HCT116 (cell line): ENCODE data around the gene RADIL. TPM values are rescaled to one million over a fixed set of nuclear protein-coding genes. Genes with fewer than 3 reads are reported as not detected.
"Not testable (repeated sequence)": the region's sequence is repeated elsewhere in the genome, so short reads cannot be mapped to it uniquely, and the experiment has no call there.

Experiments used
- ATAC-seq: fragments of 200-7000 bp; cut with Tn5 transposase; 2 replicates; pipeline ENCODE4 v1.9.1; 2020; ENCODE audit warnings: mild to moderate bottlenecking, moderate library complexity
- BruUV-seq: library from RNA; stranded (reverse); fragments of 400-500 nt; replicated peaks from 2 replicates; lab custom pipeline; 2021; lab: Mats Ljungman, UMichigan
- CTCF ChIA-PET: fragments of 300-600 bp; sonication (Branson Sonifier 250); formaldehyde crosslinking; loops from one replicate; lab custom pipeline; 2021; ENCODE audit warnings: antibody characterized with exemption; lab: Charles Lee
- POLR2A ChIA-PET: fragments of 300-600, 350-600 bp; sonication (Branson Sonifier 250); formaldehyde crosslinking; loops from one replicate; lab custom pipeline; 2021; ENCODE audit warnings: antibody characterized with exemption; lab: Charles Lee
- RAD21 ChIA-PET, 2 experiments: fragments of 300-600 bp; sonication (Branson Sonifier 250); formaldehyde crosslinking; loops; one replicate each; lab custom pipeline; 2023; ENCODE audit warnings: low total read pairs in 2 of 2; ENCODE audit not compliant: uncharacterized antibody in 2 of 2, unreplicated experiment in 2 of 2, low non-redundant PET in 1 of 2; lab: Charles Lee
- DNase-seq: peaks from one replicate; pipeline ENCODE4 v3.0.0-alpha.2; 2010; ENCODE audit warnings: low read depth, low spot score
- H2AFZ ChIP-seq: fragments of 200-600 bp; shearing (Covaris generic), sonication (generic); 2 replicates; pipeline ENCODE4 v1.6.1; 2017; ENCODE audit warnings: low read depth, mixed run types, mixed read lengths, antibody characterized with exemption, low read length; ENCODE audit not compliant: poor library complexity, severe bottlenecking
- H3K27ac ChIP-seq: 2 replicates; pipeline ENCODE4 v1.5.1; 2012; ENCODE audit warnings: low read depth, low read length
- H3K27me3 ChIP-seq: fragments of 200-600 bp; sonication (generic); 2 replicates; pipeline ENCODE4 v1.6.1; 2016; ENCODE audit warnings: mixed run types, low read length, mixed read lengths; ENCODE audit not compliant: insufficient read depth
- H3K36me3 ChIP-seq, 2 experiments: fragments of 200-500 bp in 1 of 2; fragments of 200-600 bp in 1 of 2; sonication (Bioruptor generic) in 1 of 2; sonication (generic) in 1 of 2; 2 replicates each; pipeline versions ENCODE4 v1.5.1 to v1.6.1; 2014 to 2016; ENCODE audit warnings: low read length in 2 of 2, inconsistent platforms in 1 of 2, mixed read lengths in 1 of 2, mixed run types in 1 of 2; ENCODE audit not compliant: insufficient read depth in 2 of 2, control insufficient read depth in 1 of 2
- H3K4me1 ChIP-seq, 2 experiments: fragments of 200-600 bp in 1 of 2; sonication (generic) in 1 of 2; 2 replicates each; pipeline versions ENCODE4 v1.5.1 to v1.6.1; 2012 to 2017; ENCODE audit warnings: low read length in 2 of 2, inconsistent platforms in 1 of 2, mild to moderate bottlenecking in 1 of 2, mixed read lengths in 1 of 2, mixed run types in 1 of 2, moderate library complexity in 1 of 2; ENCODE audit not compliant: insufficient read depth in 2 of 2, control insufficient read depth in 1 of 2
- H3K4me2 ChIP-seq: fragments of 200-600 bp; sonication (generic); 2 replicates; pipeline ENCODE4 v1.6.1; 2017; ENCODE audit warnings: mixed run types, low read length, mixed read lengths
- H3K4me3 ChIP-seq, 2 experiments: fragments of 200-600 bp in 1 of 2; sonication (generic) in 1 of 2; replicated peaks in 1 of 2; 2 replicates each; pipeline ENCODE4 v1.5.1; 2011 to 2016; ENCODE audit warnings: low read length in 2 of 2, control low read depth in 1 of 2, low read depth in 1 of 2, mild to moderate bottlenecking in 1 of 2, mixed read lengths in 1 of 2, mixed run types in 1 of 2
- H3K79me2 ChIP-seq: fragments of 200-600 bp; sonication (generic); 2 replicates; pipeline ENCODE4 v1.6.1; 2017; ENCODE audit warnings: mild to moderate bottlenecking, mixed run types, low read length, moderate library complexity, mixed read lengths; ENCODE audit not compliant: insufficient read depth
- H3K9ac ChIP-seq: fragments of 200-600 bp; sonication (generic); 2 replicates; pipeline ENCODE4 v1.6.1; 2016; ENCODE audit warnings: low read length, mixed read lengths
- H3K9me2 ChIP-seq: fragments of 200-600 bp; sonication (generic), shearing (Covaris generic); 2 replicates; pipeline ENCODE4 v1.6.1; 2017; ENCODE audit warnings: mixed run types, mild to moderate bottlenecking, moderate library complexity; ENCODE audit not compliant: insufficient read depth
- H3K9me3 ChIP-seq, 2 experiments: fragments of 200-500 bp in 1 of 2; fragments of 200-600 bp in 1 of 2; sonication (Bioruptor generic) in 1 of 2; sonication (generic) in 1 of 2; 2 replicates each; pipeline ENCODE4 v1.6.1; 2014 to 2017; ENCODE audit warnings: low read length in 2 of 2, mixed read lengths in 2 of 2, inconsistent platforms in 1 of 2, low read depth in 1 of 2, mild to moderate bottlenecking in 1 of 2, mixed run types in 1 of 2, moderate library complexity in 1 of 2; ENCODE audit not compliant: control insufficient read depth in 1 of 2, insufficient read depth in 1 of 2
- H4K20me1 ChIP-seq: fragments of 200-600 bp; sonication (generic), shearing (Covaris generic); 2 replicates; pipeline ENCODE4 v1.6.1; 2017; ENCODE audit warnings: mixed run types, mild to moderate bottlenecking, moderate library complexity; ENCODE audit not compliant: insufficient read depth
- EGR1 ChIP-seq: IDR thresholded peaks from 2 replicates; pipeline ENCODE4 v1.6.1; 2012; ENCODE audit warnings: low read depth
- EZH2 ChIP-seq: fragments of 200-600 bp; sonication (generic); IDR thresholded peaks from 2 replicates; pipeline ENCODE4 v1.6.1; 2017; ENCODE audit warnings: antibody characterized with exemption, mixed run types
- REST ChIP-seq: IDR thresholded peaks from 2 replicates; pipeline ENCODE4 v1.6.1; 2012; ENCODE audit warnings: low read depth
- SIN3A ChIP-seq: IDR thresholded peaks from 2 replicates; pipeline ENCODE4 v1.6.1; 2012; ENCODE audit warnings: low read depth
- SP1 ChIP-seq: IDR thresholded peaks from 2 replicates; pipeline ENCODE4 v1.6.1; 2012; ENCODE audit warnings: low read depth
- ZFX ChIP-seq: fragments of 450-650 bp; IDR thresholded peaks from 2 replicates; pipeline ENCODE4 v1.6.1; 2017
- intact Hi-C: fragments of 100-400 bp; cut with micrococcal nuclease; formaldehyde crosslinking; loops from 2 replicates; pipeline ENCODE4 v1.10.0; 2022
- total RNA-seq: library from RNA; stranded (reverse); gene quantifications from one replicate; pipeline ENCODE4 v1.2.1, GENCODE V29; 2021; ENCODE audit not compliant: unreplicated experiment

RADIL gene
- total RNA-seq, 1 experiment from 2014 or later: 5.3 TPM

- H3K9ac ChIP-seq: no peak overlapping the region
- no peak for ATAC-seq
- TF ChIP-seq ZFX (no peak), EZH2 (no peak), SIN3A (no peak), SP1 (no peak), REST (no peak), EGR1 (no peak)
- TF ChIP-seq, all 23 proteins: peak for 0
- intact Hi-C loops: no loop called here
- no peaks in the 10 kb centered on the region for H4K20me1 ChIP-seq
- no peaks in the 10 kb centered on the region for H3K9me3 ChIP-seq
- ChIA-PET POLR2A (no interaction called here), CTCF (no interaction called here), RAD21 (no interaction called here)
- H3K4me1 ChIP-seq: no peaks in the 10 kb centered on the region
- no peak overlapping the region for H3K4me2 ChIP-seq
- H3K27me3 ChIP-seq: no peaks in the 10 kb centered on the region
- H3K36me3 ChIP-seq: no peaks in the 10 kb centered on the region
- no TSS peak for BruUV-seq
- DNase-seq: no peak
- no peaks in the 10 kb centered on the region for H3K79me2 ChIP-seq
- H3K4me3 ChIP-seq: no peak overlapping the region
- H3K27ac ChIP-seq: no peak overlapping the region
- no peaks in the 10 kb centered on the region for H3K9me2 ChIP-seq
- no peak overlapping the region for H2AFZ ChIP-seq
These were observed 79.9 kb downstream of the RADIL start for GRCh38 chr7:4803397-4804241.

- H3K79me2 ChIP-seq, H4K20me1 ChIP-seq, H3K4me3 ChIP-seq, POLR2A ChIA-PET, H3K27ac ChIP-seq, CTCF ChIA-PET, ATAC-seq, DNase-seq, H3K9ac ChIP-seq, BruUV-seq, H2AFZ ChIP-seq, H3K9me2 ChIP-seq, intact Hi-C loops, H3K36me3 ChIP-seq, H3K4me2 ChIP-seq, H3K9me3 ChIP-seq, H3K27me3 ChIP-seq, RAD21 ChIA-PET, H3K4me1 ChIP-seq: not testable (repeated sequence)
These were observed 80.9 kb downstream of the RADIL start for GRCh38 chr7:4802577-4802976.
